H1 (cell line): ENCODE data around the gene MLPH. TPM values are rescaled to one million over a fixed set of nuclear protein-coding genes. Genes with fewer than 3 reads are reported as not detected.

Experiments used
- CTCF ChIA-PET: fragments of 300-600 bp; sonication (Branson Sonifier 250); formaldehyde crosslinking; loops from one replicate; lab custom pipeline; 2021; ENCODE audit not compliant: partially characterized antibody; lab: Charles Lee
- POLR2A ChIA-PET: fragments of 300-600 bp; sonication (Branson Sonifier 250); formaldehyde crosslinking; loops from one replicate; lab custom pipeline; 2021; ENCODE audit warnings: inconsistent platforms; ENCODE audit not compliant: partially characterized antibody; lab: Charles Lee
- DNase-seq, 2 experiments: peaks; one replicate each; pipeline versions ENCODE4 v3.0.0 to v3.0.0-alpha.2; 2010 to 2022; ENCODE audit warnings: low spot score in 2 of 2, low read depth in 1 of 2, mixed read lengths in 1 of 2
- FAIRE-seq: peaks from 2 replicates; lab custom pipeline; 2011; peaks lifted over from hg19 to GRCh38; lab: Jason Lieb, UNC
- H2AFZ ChIP-seq: 2 replicates; pipeline ENCODE4 v1.8.1; 2012; ENCODE audit warnings: low read length, inconsistent platforms
- H2AK5ac ChIP-seq: 2 replicates; pipeline ENCODE4 v1.6.1; 2013; ENCODE audit warnings: low read depth, low read length
- H2BK120ac ChIP-seq: replicated peaks from 2 replicates; pipeline ENCODE3; 2013; ENCODE audit warnings: low read depth, low read length, inconsistent platforms
- H2BK12ac ChIP-seq: 2 replicates; pipeline ENCODE4 v1.6.1; 2013; ENCODE audit warnings: low read depth, low read length
- H2BK15ac ChIP-seq: 2 replicates; pipeline ENCODE4 v1.6.1; 2013; ENCODE audit warnings: low read length
- H2BK20ac ChIP-seq: 2 replicates; pipeline ENCODE4 v1.6.1; 2013; ENCODE audit warnings: low read length
- H2BK5ac ChIP-seq: 2 replicates; pipeline ENCODE4 v1.6.1; 2013; ENCODE audit warnings: low read depth, low read length
- H3K14ac ChIP-seq: 2 replicates; pipeline ENCODE4 v1.6.1; 2013; ENCODE audit warnings: inconsistent platforms; ENCODE audit not compliant: insufficient read length
- H3K18ac ChIP-seq: 2 replicates; pipeline ENCODE4 v1.6.1; 2013; ENCODE audit warnings: low read length; ENCODE audit errors: extremely low read depth
- H3K23ac ChIP-seq: 2 replicates; pipeline ENCODE4 v1.6.1; 2013; ENCODE audit warnings: inconsistent platforms; ENCODE audit not compliant: insufficient read length
- H3K23me2 ChIP-seq: 2 replicates; pipeline ENCODE4 v1.6.1; 2013; ENCODE audit warnings: low read depth, low read length
- H3K27ac ChIP-seq: 2 replicates; pipeline ENCODE4 v1.6.1; 2011; ENCODE audit warnings: low read depth, low read length, inconsistent platforms
- H3K27me3 ChIP-seq, 4 experiments: replicated peaks in 1 of 4; 1 replicate in 1 of 4; 2 replicates in 3 of 4; pipeline versions ENCODE4 v1.6.1 to v1.8.1; 2011 to 2013; ENCODE audit warnings: low read length in 3 of 4, mild to moderate bottlenecking in 3 of 4, inconsistent platforms in 2 of 4, mixed read lengths in 2 of 4, moderate library complexity in 1 of 4; ENCODE audit not compliant: control insufficient read depth in 3 of 4, insufficient read depth in 3 of 4; ENCODE audit errors: extremely low read depth in 1 of 4
- H3K36me3 ChIP-seq, 4 experiments: 2 replicates each; pipeline versions ENCODE4 v1.6.1 to v1.8.1; 2011 to 2013; ENCODE audit warnings: mild to moderate bottlenecking in 4 of 4, low read length in 3 of 4, moderate library complexity in 2 of 4, control low read depth in 1 of 4, inconsistent platforms in 1 of 4; ENCODE audit not compliant: insufficient read depth in 4 of 4, control insufficient read depth in 2 of 4
- H3K4ac ChIP-seq: replicated peaks from 2 replicates; pipeline ENCODE3; 2013; ENCODE audit warnings: low read length, low read depth, mixed read lengths, inconsistent platforms; ENCODE audit not compliant: insufficient read length
- H3K4me1 ChIP-seq, 4 experiments: replicated peaks in 1 of 4; 1 replicate in 1 of 4; 2 replicates in 3 of 4; pipeline versions ENCODE4 v1.6.1 to v1.8.1; 2011 to 2013; ENCODE audit warnings: low read length in 3 of 4, inconsistent platforms in 2 of 4, mixed read lengths in 1 of 4; ENCODE audit not compliant: insufficient read depth in 4 of 4, control insufficient read depth in 3 of 4
- H3K4me2 ChIP-seq, 2 experiments: 2 replicates each; pipeline versions ENCODE4 v1.6.1 to v1.8.1; 2011 to 2013; ENCODE audit warnings: low read depth in 2 of 2, low read length in 2 of 2, control low read depth in 1 of 2, inconsistent platforms in 1 of 2, mild to moderate bottlenecking in 1 of 2; ENCODE audit not compliant: insufficient read depth in 1 of 2
- H3K4me3 ChIP-seq, 4 experiments: fragments of 200-600, 300-600 bp in 1 of 4; sonication (generic), shearing (Covaris generic), sonication (Bioruptor Twin) in 1 of 4; 2 replicates each; pipeline versions ENCODE4 v1.5.1 to v1.8.1; 2011 to 2016; ENCODE audit warnings: low read length in 4 of 4, low read depth in 3 of 4, control low read depth in 2 of 4, inconsistent platforms in 2 of 4, mild to moderate bottlenecking in 2 of 4, mixed read lengths in 1 of 4, moderate library complexity in 1 of 4; ENCODE audit not compliant: insufficient read depth in 2 of 4; ENCODE audit errors: extremely low read depth in 1 of 4
- H3K56ac ChIP-seq: replicated peaks from 2 replicates; pipeline ENCODE3; 2013; ENCODE audit warnings: low read depth, mild to moderate bottlenecking, mixed read lengths, low read length, inconsistent platforms; ENCODE audit not compliant: insufficient read length
- H3K79me1 ChIP-seq: 2 replicates; pipeline ENCODE4 v1.6.1; 2013; ENCODE audit warnings: low read depth, low read length, control low read depth
- H3K79me2 ChIP-seq, 2 experiments: 2 replicates each; pipeline versions ENCODE4 v1.6.1 to v1.8.1; 2012 to 2013; ENCODE audit warnings: low read length in 2 of 2, mild to moderate bottlenecking in 2 of 2, inconsistent platforms in 1 of 2; ENCODE audit not compliant: insufficient read depth in 2 of 2, control insufficient read depth in 1 of 2
- H3K9ac ChIP-seq, 4 experiments: replicated peaks in 1 of 4; 1 replicate in 1 of 4; 2 replicates in 3 of 4; pipeline versions ENCODE4 v1.6.1 to v1.8.1; 2011 to 2013; ENCODE audit warnings: low read depth in 3 of 4, low read length in 3 of 4, control low read depth in 2 of 4, mild to moderate bottlenecking in 2 of 4, moderate library complexity in 2 of 4, inconsistent platforms in 1 of 4; ENCODE audit errors: extremely low read depth in 1 of 4
- H3K9me3 ChIP-seq, 2 experiments: 2 replicates each; pipeline versions ENCODE4 v1.6.1 to v1.8.1; 2012 to 2013; ENCODE audit warnings: mild to moderate bottlenecking in 2 of 2, moderate library complexity in 2 of 2, control low read depth in 1 of 2, inconsistent platforms in 1 of 2, low read depth in 1 of 2, low read length in 1 of 2, mixed read lengths in 1 of 2; ENCODE audit not compliant: insufficient read depth in 2 of 2
- H4K20me1 ChIP-seq, 2 experiments: replicated peaks in 1 of 2; 2 replicates each; pipeline versions ENCODE3 to v1.8.1; 2011 to 2013; ENCODE audit warnings: inconsistent platforms in 2 of 2, low read length in 2 of 2, mild to moderate bottlenecking in 1 of 2; ENCODE audit not compliant: insufficient read depth in 2 of 2, control insufficient read depth in 1 of 2
- H4K5ac ChIP-seq: 2 replicates; pipeline ENCODE4 v1.6.1; 2013; ENCODE audit warnings: low read length, low read depth, mixed read lengths, inconsistent platforms; ENCODE audit not compliant: insufficient read length
- H4K8ac ChIP-seq: 2 replicates; pipeline ENCODE4 v1.8.0; 2013; ENCODE audit warnings: mild to moderate bottlenecking, moderate library complexity, low read length, inconsistent platforms; ENCODE audit not compliant: insufficient read depth; ENCODE audit errors: extremely low read depth
- H4K91ac ChIP-seq: replicated peaks from 2 replicates; pipeline ENCODE3; 2013; ENCODE audit warnings: low read length, mixed read lengths, inconsistent platforms; ENCODE audit not compliant: insufficient read length
- CHD2 ChIP-seq: IDR thresholded peaks from 2 replicates; pipeline ENCODE4 v1.6.1; 2012; ENCODE audit warnings: low read length, improper control_type of control experiment
- E2F6 ChIP-seq: IDR thresholded peaks from 2 replicates; pipeline ENCODE4 v1.6.1; 2012; ENCODE audit warnings: inconsistent platforms
- SIRT6 ChIP-seq: IDR thresholded peaks from one replicate; pipeline ENCODE4 v1.7.1; 2012; ENCODE audit warnings: low read length, inconsistent platforms
- WGBS, 2 experiments: shearing (Covaris generic) in 1 of 2; methylation state at CpG; one replicate each; pipeline versions ENCODE4 v1.1.6 to v1.1.7; 2013 to 2015; ENCODE audit warnings: low lambda C conversion rate in 2 of 2, mixed read lengths in 2 of 2, inconsistent platforms in 1 of 2, low coverage in 1 of 2, missing lambda C conversion rate in 1 of 2; ENCODE audit not compliant: insufficient replicate concordance in 2 of 2, insufficient coverage in 1 of 2, insufficient read length in 1 of 2; ENCODE audit errors: extremely low coverage in 1 of 2, missing lambda C conversion rate in 1 of 2; 5-methylcytosine and 5-hydroxymethylcytosine counted together
- polyA plus RNA-seq, 7 experiments: library from polyadenylated mRNA; depleted of rRNA in 3 of 7; stranded (reverse) in 5 of 7; unstranded in 2 of 7; fragments of >200 nt in 5 of 7; fragments of 200-250 nt in 2 of 7; gene quantifications; 1 replicate in 5 of 7; 2 replicates in 1 of 7; 4 replicates in 1 of 7; pipeline versions ENCODE4 v1.2.1 to v1.2.3, GENCODE V29; 2011 to 2013; ENCODE audit warnings: missing spikeins in 2 of 7, mixed read lengths in 2 of 7
- total RNA-seq: library from RNA; stranded (reverse); fragmentation: NEBNext Ultra II Directional; extraction: Animal tissue kit (Norgen Biotek cat#: 25700); gene quantifications from 2 replicates; pipeline ENCODE4 v1.2.1, GENCODE V29; 2021

The MLPH gene
- total and polyA plus RNA-seq, 2 of the 8 experiments (the other 6 are each of a cell fraction or from before 2014, with no cell fraction given): 12.7 to 17.0 TPM

- 86% methylated on average over 6 of the region's 6 CpGs; no CpG with 5 or more reads in 1 of the 2 experiments for WGBS, 2 experiments
- Histone ChIP-seq H2BK15ac (peak overlapping the region; percentile 68; the same call in 1 of the 2 replicates), H3K4ac (no peak overlapping the region)
- TF ChIP-seq SIRT6: no peak
- TF ChIP-seq E2F6: peak; percentile 70
- TF ChIP-seq CHD2: no peak
- TF ChIP-seq, all 59 proteins: peak for 1
- Histone ChIP-seq H3K9me3 (peaks cover 9 to 13% of the 10 kb centered on the region in 2 experiments), H2BK12ac (peak overlapping the region; percentile 77), H2AK5ac (no peak overlapping the region; the same call in 1 of the 2 replicates), H4K91ac (no peak overlapping the region), H3K23ac (no peak overlapping the region), H3K4me1 (peaks cover 9 to 28% (median 23%) of the 10 kb centered on the region in 4 experiments), H3K27ac (no peak overlapping the region), H3K9ac (no peak overlapping the region), H4K20me1 (no peaks in the 10 kb centered on the region), H3K4me2 (peak overlapping the region; percentile 85 to 97; a peak in 2 of 4 replicates), H4K5ac (no peak overlapping the region), H3K36me3 (peaks cover 0 to 6% (median 2%) of the 10 kb centered on the region in 4 experiments; a peak in 3 of 8 replicates), H3K79me2 (peaks cover 0 to 2% of the 10 kb centered on the region in 2 experiments; a peak in 1 of 4 replicates), H2BK120ac (no peak overlapping the region), H3K79me1 (no peaks in the 10 kb centered on the region; the same call in 1 of the 2 replicates), H2BK5ac (peak overlapping the region; percentile 20; the same call in 1 of the 2 replicates), H3K18ac (no peak overlapping the region), H4K8ac (no peak overlapping the region), H2BK20ac (no peak overlapping the region), H3K27me3 (peaks cover 6 to 32% (median 22%) of the 10 kb centered on the region in 4 experiments; a peak in 6 of 7 replicates), H3K56ac (no peak overlapping the region), H3K23me2 (peaks cover 12% of the 10 kb centered on the region; the same call in 1 of the 2 replicates), H3K4me3 (no peak overlapping the region), H2AFZ (no peak overlapping the region), H3K14ac (no peak overlapping the region)
- DNase-seq (no peak), FAIRE-seq (no peak)
- ChIA-PET CTCF (interaction anchor here (1.0 to 7.3 kb wide), 6 partner anchors 14 to 651 kb away, joined by 3 to 48 read pairs (median 12); no protein-coding TSS in a partner anchor), POLR2A (interaction anchor here (0.7 kb wide), 1 partner anchor 13 kb away, joined by 3 read pairs; no protein-coding TSS in a partner anchor)
Measured at GRCh38 chr2:237488295-237488694, 1.2 kb downstream of the MLPH start.
